Islet precursor cell (in vitro differentiated cells): ENCODE results near the gene EEF1G.
"Not testable (repeated sequence)": the region's sequence is repeated elsewhere in the genome, so short reads cannot be mapped to it uniquely, and the experiment has no call there.

Experiments
- DNase-seq: peaks from one replicate; pipeline ENCODE4 v3.0.0-alpha.2; 2018

Gene EEF1G

DNA sequence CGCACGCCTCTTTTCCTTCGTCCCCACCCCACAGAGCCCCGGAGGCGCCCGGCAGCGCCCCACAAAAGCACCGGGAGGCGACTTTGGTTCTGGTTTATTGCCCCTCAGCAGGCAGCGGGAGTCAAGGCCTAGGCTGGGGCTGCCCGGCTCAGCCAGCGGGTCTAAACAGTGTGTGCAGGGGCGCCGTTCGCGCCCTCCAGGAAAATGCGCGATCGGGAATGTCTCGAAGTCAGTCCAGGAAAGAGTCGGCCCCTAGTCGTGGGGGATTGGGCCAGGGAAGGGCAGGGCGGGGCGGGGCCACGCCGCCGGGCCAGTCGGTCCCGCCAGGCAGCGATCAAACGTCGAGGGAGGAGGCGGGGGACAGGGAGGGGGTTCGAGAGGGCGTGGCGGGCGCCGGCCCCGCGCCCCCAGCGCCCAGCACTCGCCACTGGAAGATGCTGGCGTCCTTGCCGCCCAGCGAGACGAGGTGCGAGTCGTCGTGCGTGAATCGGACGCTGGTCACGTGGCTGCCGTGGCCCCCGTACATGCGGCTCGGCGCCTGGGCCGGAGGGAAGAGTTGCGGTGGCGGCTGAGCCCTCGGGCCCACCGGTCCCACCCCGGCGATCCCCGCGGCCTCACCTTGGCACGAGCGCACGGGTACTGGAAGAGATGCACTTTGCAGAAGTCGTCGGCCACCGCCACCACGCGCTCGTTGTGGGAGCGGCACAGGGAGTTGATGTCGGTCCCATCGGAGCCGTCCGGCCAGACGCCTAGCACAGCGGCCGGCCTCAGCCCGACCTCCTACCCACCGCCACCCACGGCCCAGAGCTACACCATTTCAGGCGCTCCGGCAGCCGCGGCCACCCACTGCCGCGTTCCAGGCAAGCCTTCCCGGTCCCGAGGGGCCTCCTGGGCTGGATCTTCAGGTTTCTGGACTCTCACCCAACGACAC is 28.7 kb upstream of the EEF1G start:
- peak; percentile 75 for DNase-seq

DNA sequence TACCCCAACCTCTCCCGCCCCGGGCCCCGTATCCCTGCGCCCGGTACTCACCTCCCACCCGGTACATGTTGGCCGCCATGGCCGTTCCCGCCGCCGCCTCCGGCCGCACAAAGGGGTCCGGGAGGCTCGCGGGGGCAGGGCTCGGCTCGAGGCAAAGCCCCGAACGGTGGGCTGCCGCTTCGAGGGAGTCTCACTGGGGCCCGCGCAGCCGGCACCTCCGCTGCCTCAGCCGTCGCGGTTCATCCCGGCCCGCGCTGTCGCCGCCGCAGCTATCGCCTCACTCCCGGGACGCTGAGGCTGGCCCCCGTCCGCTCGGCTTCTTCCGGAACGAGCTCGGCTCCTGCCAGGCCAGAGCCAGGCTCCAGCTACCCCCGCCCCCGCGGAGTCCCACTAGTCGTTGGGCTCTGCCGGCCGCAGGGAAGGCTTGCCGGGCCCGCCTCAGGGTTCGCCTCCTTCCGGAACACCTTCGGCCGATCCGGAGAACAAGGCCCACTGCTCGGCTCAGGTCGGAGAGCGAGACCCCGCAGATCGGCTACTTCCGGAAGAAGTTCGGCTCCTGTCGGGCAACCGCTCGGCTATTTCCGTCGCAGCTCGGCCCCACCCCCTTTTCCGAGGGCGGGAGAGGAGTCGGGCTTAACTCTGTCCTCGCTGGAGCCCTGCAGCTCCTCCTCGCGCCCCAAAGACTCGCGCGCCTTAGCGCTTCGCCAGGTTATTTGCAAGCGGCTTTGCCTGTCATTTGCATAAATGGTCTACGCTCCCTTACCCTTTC is 27.9 kb upstream of the EEF1G start, which contains the start of gene MTA2:
MTA2 (minus strand) TSS at position 494 of the 769 bp plus-strand sequence; CDS start at position 79, 415 bp downstream.
- peak; percentile 99 for DNase-seq

DNA sequence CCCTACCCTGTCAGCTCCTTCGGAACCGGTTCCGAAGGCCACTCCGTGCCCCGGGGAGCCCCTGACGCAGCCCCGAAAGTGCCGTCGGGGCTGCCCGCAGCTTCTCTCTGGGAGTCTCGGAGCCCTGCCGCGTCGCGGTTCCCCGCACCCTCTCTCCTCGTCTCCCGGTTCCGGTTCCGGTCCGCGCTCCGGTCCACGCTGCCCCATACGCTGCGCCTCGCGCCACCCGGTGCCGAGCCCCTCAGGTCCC is 27.4 kb upstream of the EEF1G start:
- DNase-seq, result no peak

DNA sequence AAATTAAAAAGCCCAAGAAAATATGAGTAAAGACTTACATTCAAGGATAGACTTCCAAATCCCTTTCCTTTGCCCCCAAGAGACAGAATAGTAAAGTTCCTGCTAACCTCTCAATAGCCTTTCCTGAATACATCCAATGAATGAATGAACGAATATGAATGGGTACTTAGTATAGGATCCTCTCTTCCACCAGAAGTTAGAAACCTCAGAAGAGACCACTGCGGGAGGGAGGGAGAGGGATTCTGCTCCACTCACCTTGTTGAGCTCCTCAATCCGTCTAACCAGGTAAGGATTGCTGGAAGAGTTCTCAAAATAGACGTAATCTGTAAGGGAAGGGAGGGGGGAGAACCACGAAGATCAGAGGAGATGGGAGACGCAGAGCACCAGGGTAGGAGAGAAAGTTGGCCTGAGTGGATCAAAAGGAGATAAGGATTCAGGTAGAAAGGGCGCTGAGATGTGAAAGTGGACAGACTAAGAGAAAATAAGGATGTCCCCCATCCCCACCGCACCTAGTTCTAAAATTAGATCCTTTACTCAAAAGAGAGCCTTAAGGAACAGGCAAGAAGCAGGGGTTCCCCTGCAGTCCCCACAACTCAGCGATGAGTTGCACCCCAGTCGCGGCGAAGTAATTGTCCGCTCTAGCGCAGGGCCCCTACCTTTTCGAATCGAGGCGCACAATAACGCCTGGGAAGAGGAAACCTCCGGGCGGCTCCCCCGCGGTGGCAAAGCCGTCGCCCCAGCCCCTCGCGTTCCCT is 26.9 kb upstream of the EEF1G start:
- peak; percentile 30 for DNase-seq

DNA sequence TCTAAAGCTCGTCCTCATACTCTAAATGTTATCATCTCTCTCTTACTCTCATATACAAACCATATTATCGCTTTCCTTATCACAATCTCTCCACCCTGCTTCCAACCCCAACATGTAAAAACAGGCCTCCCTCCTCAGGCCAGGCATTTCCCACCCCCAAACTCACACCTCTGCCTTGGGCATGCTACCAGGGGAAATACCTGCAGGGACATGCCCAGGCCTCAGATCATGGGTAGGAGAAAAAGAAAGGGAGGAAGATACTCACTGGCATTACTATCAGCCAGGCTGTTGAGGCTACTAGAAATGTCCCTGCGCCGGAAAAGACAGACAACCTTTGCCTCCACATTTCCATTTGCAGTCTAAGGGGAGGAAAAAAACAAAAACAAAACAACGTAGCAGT is 26.2 kb upstream of the EEF1G start:
- DNase-seq, result peak; percentile 45

DNA sequence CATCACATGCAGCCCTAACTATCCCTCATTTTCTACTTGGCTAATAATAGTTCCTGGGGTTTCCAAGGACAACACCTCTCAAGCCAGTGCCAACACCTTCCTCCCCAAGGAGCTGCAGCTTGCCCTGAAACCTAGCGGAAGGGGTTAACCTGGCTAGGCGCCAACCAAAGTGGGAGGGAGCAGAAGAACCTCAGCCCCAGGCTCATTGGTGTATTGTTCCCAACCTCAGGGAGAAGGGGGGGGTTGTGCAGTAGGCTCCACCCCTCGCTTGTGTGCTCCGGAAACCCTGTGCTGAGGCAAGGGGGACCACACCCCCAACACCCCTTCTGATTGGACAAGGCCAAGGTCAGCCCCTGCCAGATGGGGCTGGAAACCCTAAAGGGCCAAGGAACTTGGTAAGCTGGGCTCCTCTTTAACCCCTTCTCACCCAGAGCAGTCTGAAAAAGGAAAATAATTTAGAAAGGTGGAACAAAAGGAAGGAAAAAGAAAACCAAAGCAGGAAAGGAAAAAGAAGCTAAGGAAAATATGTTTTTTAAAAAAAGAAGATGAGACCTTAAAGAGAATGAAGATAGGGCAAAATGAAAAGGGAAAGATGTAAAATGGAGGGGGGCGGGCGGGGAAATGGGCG is 25.5 kb upstream of the EEF1G start:
- peak; percentile 98 for DNase-seq

DNA sequence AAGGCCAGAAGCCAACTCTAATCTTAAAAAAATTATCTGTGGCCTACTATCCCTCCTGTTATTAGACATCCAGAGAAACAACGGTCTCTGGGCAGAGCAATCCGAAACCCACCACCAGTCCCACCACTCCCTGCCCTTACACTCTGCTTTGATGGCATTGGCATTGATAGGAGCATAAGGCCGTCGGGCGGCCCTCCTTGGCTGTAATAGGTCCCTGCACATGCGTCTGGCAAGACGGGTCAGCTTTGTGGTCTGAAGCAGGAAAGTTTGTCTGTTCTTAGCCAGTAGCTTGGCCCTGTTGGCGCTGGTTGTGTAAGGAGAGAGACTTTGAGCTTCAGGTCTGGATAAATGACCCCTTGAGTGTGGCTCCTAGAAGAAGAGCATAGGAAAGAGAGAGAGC is 21.4 kb upstream of the EEF1G start:
- DNase-seq, result no peak

DNA sequence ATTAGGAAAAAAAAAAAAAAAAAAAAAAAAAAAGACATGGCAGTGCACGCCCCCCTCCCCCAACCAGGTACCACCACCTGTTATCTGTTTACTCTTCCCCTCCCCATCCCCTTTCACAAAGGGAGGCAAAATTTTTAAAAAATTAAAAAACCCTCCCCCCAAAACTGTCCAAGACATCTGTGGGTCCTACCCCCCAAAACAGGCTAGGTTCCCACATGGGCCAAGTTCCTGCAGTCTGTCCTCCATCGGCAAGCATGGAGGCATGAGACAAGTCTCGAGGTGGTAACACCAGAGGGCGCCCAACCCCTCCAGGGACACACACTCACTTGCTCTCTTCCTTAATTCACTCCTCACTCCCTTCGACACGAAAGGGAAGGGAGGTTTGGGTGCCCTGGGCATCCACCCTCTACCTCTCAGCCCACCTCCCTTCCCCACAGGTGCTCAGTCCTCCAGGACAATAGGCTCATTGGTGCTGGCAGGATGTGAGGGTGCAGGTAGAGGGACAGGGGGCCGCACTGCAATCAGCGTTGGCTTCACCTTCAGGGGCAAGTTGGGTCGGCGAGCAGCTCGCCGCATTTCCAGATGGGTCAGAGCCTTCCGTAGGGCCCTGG is 19.8 kb upstream of the EEF1G start:
- peak; percentile 84 for DNase-seq

DNA sequence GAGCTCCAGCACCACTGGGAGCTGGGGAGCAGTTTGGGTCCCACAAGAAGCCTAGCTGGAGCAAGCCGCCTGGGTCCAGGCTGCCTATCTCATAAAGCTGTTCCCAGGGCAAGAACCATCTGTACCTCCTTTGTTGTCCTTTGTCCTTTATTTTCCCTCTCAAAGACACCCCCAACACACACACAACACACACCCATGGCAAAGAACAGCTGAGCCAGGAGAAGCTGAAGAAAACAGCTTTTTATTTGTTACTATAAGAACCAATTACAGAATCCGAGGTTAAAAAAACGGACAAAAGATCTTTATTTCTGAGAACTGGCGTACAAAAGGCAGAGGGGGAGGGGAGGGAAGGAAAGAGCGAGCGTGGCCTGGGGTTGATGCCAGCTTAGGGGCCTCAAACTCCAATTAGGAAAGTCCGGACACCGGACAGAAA is 19.3 kb upstream of the EEF1G start:
- DNase-seq, result no peak

DNA sequence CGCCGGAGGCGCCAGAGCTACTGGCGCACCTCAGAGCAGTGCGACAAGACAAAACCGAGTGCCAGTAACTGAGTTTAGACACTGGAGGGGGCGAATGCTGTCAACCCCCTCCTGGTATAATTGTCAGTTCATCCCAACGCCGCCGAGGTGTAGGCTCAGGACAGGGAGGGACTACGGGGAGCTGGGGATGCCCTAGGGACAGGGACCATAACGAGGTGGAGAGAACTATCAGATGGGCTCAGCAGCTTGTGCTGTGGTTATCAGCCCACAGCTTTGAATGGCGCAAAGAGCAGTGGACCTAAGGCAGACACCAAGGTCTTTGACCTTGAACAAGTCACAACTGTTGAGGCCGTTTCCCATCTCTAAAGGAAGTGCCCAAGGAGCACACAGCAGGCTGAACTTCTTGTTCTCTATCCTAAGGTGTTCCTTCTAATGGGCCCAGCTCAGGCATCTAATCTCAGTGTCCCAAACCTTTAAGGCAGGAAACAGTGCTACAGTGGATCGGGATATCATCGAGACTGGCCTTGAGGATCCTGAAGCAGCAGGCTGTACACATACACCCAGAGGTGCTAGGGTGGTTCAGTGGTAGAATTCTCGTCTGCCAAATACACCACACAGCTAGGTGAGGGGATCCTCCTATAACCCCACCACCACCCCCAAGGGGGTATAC is 18.6 kb upstream of the EEF1G start:
- DNase-seq, result no peak

DNA sequence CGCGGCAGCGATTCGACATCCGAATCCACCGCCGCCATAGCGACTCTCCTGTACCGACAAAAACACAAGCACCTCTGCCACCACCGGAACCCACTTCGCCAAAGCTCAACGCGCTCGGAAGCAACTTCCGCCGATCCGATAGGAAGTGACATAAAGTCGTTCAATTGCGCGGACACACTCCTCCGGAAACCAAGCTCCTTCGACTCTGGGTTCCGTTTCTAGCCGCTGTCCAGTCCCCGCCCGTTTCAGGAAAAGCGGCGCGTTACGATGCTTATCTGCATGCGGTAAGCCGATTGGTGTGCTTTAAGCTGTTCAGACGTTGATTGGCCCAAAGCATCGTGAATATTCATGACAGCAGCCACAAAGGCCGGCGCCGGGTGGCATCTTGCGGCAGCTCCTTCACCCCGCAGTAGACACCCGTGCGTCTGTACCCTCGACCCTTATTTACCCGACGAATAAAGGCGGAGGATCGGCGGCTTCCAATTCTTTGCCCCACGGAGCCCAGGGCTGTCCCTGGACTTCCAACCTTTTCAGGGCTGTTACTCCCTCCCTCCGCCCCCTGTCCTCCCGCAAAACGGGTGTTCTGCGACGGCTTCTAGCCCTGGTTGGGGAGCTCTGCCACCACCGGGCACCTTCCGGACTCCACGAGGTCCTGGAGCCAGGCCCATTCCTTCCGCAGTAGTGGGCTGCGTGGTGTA is 17.9 kb upstream of the EEF1G start, which contains the start of gene TUT1:
TUT1 (minus strand) TSS at position 76 of the 698 bp plus-strand sequence; CDS start at position 38, 38 bp downstream.
- peak; percentile 99 for DNase-seq

DNA sequence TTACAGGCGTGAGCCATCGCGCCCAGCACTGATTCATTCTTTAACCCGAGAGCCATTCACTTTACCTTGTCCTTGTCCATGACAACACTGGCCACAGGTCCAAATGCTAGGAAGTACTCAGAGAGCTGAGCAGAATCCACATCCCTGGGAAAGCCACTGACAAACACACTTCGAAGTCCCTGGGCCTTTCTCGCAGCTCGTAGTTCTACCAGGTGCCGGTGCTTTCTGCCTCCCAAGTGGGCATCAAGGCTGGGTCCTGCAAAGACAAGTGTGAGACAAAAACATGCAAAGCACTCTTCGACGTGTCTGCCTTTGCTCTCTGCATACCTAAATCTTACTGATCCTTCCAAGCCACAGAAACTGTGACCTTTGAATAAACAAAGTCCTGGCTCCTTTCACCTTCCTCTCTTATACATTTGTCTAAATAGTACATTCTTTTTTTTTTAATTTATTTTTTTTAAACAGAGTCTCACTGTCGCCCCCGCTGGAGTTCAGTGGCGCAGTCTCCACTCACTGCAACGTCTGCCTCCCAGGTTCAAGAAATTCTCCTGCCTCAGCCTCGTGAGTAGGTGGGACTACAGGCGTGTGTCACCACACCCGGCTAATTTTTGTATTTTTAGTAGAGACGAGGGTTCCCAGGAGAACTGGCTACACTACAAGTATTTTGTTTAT is 15.4 kb upstream of the EEF1G start:
- DNase-seq, result no peak

DNA sequence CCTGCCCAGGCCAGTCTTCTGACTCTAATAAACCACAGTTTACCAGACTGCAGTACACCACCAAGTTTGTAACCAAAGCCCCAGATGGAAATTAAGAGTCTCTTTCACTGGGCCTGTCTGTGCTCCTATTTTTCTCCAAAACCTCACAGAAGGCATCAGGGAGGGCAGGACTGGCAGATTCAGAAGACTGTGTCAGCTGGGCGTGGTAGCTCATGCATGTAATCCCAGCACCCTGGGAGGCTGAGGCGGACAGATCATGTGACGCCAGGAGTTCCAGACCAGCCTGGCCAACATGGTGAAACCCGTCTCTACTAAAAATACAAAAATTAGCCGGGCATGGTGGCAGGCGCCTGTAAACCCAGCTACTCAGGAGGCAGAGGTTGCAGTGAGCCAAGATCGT is 11.7 kb upstream of the EEF1G start:
- not testable (repeated sequence) for DNase-seq

DNA sequence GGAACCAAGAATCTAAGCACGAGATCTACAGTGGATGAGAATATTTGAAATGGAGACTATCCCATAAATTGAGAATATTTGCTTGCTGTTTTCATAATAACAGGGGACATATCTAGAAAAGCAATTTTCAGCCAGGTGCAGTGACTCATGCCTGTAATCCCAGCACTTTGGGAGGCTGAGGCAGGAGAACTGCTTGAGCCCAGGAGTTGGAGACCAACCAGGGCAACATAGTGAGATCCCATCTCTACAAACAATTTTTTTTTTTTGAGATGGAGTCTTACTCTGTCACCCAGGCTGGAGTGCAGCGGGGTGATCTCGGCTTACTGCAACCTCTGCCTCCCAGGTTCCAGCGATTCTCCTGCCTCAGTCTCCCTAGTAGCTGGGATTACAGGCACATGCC is 8.0 kb upstream of the EEF1G start:
- DNase-seq, result not testable (repeated sequence)

DNA sequence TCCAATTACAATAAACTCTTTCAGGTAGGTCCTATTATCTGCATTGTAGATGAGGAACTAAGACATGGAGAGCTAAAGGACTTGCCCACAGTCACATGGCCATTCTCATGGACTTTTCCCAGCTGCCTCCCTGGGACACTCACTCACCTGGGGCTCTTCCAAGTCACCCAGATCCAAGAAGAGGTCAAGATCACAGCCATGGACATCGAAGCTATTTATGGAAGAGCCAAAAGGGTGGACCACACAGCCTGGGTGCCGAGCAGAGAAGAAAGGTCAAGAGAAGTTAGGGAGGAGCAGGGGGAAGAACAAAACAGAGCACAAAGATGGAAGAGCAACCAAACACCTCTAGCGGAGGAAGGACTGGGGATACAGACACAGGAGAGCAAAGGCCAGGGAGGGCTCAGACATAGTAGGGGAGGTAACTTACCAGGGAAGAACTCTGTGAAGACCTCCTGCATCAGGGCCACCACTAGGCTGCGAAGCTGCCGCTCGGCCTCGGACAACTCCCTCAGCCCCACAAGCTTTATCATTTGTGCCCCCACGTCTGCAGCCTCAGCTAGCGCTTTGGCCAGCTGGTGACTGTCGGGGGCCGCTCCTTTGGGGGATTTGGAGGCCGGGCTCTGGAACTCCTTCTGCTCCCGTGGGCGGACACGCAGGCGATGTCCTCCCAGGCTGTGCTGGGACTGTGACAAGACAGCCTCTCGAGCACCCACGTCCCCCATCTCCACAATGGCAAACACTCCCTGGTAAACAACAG is 7.4 kb upstream of the EEF1G start:
- DNase-seq, result no peak

DNA sequence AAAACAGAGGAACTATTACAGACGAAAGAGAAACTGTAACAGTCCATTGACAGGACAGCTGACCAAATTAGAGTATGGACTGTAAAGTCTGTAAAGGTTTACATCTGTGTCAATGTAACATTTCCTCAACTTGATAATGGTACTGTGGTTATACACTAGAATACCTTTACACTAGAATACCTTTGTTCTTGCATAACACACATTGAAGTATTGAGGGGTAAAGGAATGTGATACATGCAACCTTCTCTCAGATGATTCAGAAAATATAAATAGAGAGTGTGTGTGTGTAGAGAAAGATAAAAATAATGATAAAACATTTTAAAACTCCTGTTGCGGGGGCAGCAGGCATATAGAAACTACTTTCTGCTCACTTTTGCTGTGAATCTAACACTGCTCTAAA is 5.6 kb upstream of the EEF1G start:
- no peak for DNase-seq

DNA sequence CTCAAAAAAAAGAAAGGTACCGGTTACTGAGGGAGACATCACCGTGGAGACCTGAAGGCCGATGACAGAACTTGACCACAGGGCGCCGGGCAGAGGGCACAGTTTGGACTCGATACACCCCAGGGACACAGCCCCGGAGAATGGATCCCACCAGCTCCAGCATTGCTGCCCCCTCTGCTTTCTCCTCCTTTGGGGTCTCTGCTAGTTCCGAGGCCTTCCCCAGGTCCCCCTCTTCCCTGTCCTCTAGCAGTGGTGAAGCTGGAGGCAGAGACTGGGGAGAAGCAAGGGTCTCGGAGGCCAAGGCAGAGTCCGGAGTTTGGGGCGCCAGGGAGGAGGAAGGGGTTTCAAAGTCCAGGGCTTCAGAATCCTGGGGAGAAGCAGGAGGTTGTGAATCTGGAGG is 4.8 kb upstream of the EEF1G start:
- DNase-seq, result no peak

DNA sequence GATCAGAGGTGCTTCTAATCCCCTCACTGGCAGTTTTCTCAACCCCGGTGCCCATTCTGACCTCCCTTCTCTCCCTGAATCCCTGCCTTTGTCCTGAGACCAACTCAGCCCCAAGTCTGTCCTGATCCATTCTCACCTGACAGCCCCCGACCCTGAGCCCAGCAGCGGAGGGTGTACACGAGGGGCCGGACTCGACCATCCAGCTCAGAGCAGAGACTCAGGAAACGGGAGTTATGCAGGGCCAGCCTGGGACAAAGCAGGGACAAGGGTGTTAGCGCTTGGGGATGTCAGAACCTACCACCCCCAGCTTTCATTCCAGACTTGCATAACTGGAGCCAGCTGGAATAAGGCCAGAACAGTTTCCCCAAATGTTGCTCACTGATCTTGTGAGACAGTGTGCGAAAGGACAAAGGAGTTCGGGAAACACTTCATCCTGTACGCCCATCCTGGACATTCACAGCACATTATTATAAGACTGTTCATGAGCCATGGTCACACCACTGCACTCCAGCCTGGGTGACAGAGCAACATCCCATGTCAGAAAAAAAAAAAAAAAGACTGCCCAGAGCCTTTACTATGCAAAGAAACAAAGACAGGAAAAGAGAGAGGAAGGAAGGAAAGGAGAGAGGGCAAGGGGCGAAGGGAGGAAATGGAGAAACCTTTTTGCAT is 3.5 kb upstream of the EEF1G start:
- no peak for DNase-seq

DNA sequence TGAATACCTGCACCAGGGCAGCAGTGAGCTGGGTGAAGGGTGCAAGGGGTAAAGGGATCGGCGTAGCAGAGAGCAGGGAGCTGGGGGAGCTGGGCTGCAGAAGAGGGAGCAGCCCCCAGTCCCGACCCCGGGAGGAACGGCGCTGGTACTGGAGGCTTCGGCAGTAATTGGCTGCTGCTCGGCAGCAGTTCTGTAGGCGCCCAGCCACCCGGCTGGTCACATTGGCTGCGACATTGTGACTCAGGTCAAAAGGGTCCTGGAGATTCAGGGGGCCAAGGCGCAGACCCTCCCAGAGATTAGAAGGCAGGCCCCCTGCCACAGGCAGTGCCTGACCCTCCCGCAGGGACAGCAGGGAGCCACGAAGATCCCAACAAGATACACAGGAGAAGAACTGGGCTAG is 2.1 kb upstream of the EEF1G start:
- DNase-seq, result no peak
